HG03108 (cell line): Measurements from ENCODE around the gene UCHL3.
"Not testable (repeated sequence)": the region's sequence is repeated elsewhere in the genome, so short reads cannot be mapped to it uniquely, and the experiment has no call there.

Experiments used
- ATAC-seq: cut with Tn5 transposase; IDR thresholded peaks from one replicate; pipeline ENCODE4 v1.9.1; 2021; ENCODE audit warnings: moderate library complexity; ENCODE audit not compliant: unreplicated experiment

The UCHL3 gene

DNA sequence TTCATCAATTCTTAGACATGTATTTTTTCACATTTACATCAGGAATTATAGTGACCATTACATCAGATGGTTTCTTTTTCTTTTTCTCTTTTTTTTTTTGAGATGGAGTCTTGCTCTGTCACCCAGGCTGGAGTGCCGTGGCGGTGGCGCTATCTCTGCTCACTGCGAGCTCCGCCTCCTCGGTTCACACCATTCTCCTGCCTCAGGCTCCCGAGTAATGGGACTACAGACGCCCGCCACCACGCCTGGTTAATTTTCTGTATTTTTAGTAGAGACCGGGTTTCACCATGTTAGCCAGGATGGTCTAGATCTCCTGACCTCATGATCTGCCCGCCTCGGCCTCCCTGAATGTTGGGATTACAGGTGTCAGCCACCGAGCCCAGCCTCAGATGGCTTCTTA is 4.2 kb upstream of the UCHL3 start:
- not testable (repeated sequence) for ATAC-seq

GRCh38 chr13:75547917-75548316 is 1.7 kb upstream of the UCHL3 start:
- no peak for ATAC-seq

GRCh38 chr13:75550159-75550567 is 572 bp downstream of the UCHL3 start:
- no peak for ATAC-seq

- ATAC-seq = no peak
Observed at GRCh38 chr13:75554464-75554863, 4.9 kb downstream of the UCHL3 start.

- ATAC-seq = no peak
Observed at GRCh38 chr13:75554981-75555380, 5.4 kb downstream of the UCHL3 start.

GRCh38 chr13:75555836-75556235 is 6.2 kb downstream of the UCHL3 start:
- ATAC-seq = no peak

GRCh38 chr13:75556961-75557360 is 7.4 kb downstream of the UCHL3 start:
- no peak for ATAC-seq

GRCh38 chr13:75558145-75558840 is 8.7 kb downstream of the UCHL3 start:
- ATAC-seq = no peak

- ATAC-seq = no peak
Observed at GRCh38 chr13:75566658-75567057, 17.1 kb downstream of the UCHL3 start.

DNA sequence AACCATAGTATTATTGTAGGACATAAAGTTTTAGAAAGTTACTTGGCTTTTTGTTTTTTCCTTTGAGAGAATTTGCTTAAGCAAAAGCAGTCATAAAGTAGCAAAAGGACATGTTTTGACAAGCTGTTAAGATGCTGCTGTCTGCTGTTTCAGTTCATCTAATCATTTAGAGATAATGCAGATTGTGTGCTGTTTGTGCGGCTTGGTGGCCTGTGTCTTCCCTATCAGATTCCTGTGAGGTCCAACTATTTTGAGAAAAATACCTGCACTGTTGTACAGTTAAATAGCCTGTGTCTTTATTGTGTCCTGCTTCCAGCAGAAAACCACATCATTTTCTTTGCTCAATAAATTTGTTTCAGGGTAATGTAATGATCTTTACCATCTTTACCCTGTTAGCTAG is 20.0 kb downstream of the UCHL3 start:
- ATAC-seq = no peak

DNA sequence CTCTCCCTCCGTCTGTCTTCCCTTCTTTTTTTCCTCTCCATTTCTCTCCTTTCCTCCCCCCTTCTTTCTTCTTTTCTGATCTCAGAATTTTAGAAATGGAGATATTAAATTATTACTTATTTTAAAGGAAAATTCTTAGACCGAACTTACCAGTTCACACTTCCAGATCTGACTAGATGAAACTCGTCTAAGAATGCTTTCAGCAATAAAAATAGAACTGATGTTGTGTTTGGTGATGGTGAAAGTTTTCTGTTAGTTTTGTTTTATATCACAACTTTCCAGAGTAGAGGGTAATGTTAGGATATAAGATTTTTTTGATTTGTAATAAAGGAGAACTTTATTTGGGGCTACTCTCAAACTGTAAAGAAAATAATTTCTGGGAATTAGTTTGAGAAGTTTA is 29.9 kb downstream of the UCHL3 start:
- no peak for ATAC-seq

GRCh38 chr13:75581874-75582640 is 32.5 kb downstream of the UCHL3 start:
- no peak for ATAC-seq

DNA sequence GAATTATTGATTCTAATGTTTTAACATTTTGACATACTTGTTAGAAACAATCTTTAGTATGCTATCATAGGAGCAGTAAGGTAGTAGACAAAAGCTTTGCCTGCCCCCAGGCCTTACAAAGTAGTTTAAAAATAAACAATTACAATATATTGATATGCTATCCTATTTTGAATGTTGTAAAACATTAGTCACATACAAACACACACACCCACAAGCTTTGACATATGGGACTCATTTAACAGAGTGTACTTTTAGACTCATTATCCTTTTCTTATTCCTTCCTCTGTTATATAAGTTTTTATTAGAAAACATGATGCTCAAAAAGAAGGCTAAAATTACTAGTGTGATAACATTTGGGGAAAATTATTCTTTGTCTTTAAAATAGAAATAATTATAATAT is 33.5 kb downstream of the UCHL3 start:
- ATAC-seq = no peak

- no peak for ATAC-seq
Observed at GRCh38 chr13:75585153-75585552, 35.6 kb downstream of the UCHL3 start.

GRCh38 chr13:75587679-75588078 is 38.1 kb downstream of the UCHL3 start:
- ATAC-seq = no peak

GRCh38 chr13:75596657-75597182 is 47.1 kb downstream of the UCHL3 start:
- no peak for ATAC-seq

- no peak for ATAC-seq
Observed at GRCh38 chr13:75600371-75600770, 50.8 kb downstream of the UCHL3 start.

GRCh38 chr13:75603038-75603437 is 53.4 kb downstream of the UCHL3 start:
- ATAC-seq = no peak

GRCh38 chr13:75607447-75607846 is 57.9 kb downstream of the UCHL3 start:
- no peak for ATAC-seq

DNA sequence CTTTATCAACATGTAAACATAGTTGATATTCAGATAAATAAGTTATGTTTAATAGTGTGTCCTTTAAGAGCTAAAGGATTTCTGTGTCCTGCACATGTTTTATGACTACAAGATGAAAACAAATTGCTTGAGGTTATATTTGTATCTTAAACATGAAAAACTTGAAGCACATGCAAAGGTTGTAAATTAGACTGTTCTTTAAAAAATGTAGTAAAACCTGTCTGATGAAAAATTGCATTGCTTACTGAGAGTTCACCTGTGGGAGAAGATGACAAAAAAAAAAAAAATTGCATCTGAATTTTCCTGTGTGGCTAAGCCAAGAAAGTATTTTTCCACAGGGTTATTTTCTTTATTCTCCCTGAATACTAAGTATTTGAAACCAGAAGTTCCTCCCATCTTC is 60.9 kb downstream of the UCHL3 start:
- no peak for ATAC-seq

GRCh38 chr13:75612354-75612753 is 62.8 kb downstream of the UCHL3 start:
- ATAC-seq = no peak

DNA sequence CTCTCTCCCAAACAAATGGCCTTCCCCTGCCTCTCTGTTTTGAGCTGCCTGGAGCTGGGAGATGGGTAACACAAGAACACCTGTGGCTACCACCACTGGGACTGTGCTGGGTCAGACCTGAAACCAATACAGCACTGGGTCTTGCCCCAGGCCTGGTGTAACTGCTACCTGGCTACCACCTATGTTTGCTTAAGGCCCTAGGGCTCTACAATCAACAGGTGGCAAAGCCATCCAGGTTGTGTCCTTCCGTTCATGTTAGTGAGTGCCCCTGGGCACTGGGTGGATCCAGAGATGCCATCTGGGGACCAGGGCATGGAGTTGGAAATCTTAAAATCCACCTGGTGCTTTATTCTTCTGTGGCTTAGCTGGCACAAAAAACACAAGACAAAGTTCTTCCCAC is 67.6 kb downstream of the UCHL3 start:
- no peak for ATAC-seq
